ENCODE measurements around the gene USP6.
"Not testable (repeated sequence)": the region's sequence is repeated elsewhere in the genome, so short reads cannot be mapped to it uniquely, and the experiment has no call there.

Gene USP6

DNA sequence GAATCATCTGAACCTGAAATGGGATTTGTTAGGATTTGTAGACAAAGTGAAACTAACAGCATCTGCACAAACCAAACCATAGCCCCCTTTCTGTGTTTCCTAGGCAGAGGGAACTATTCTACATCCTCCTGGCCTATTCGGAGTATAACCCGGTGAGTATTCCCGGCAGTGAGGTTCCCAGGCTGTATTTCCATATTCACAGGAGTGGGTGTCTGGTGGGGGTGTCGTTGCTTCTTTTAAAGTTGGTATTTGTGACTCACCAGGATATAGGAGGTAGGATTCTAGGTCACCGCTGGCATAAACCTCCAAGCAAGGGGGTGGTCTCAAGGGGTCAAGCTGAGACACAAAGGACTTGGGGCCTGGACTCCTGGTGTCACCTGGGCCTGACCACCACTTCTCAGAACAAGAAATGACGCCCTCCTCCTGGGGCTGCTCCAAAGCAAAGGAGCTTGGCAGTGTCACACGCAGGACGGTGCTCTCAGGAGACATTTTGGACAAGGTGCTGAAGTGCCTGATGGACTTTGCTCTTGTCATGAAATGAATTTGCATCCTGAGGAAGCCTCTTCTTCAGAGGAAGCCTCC, 19.4 kb downstream of the USP6 start:
- H3K27ac ChIP-seq (ENCODE audit: insufficient read depth in 1 of 2, low read depth in 1 of 2, low read length in 2 of 2, poor library complexity in 1 of 2, severe bottlenecking in 2 of 2); H3K4me3 ChIP-seq (ENCODE audit: control insufficient read depth in 1 of 7, extremely low read depth in 1 of 7, insufficient read depth in 4 of 7, low read depth in 2 of 7, low read length in 6 of 7); H3K27me3 ChIP-seq (replicated peaks in 2 of 5; ENCODE audit: control insufficient read depth in 4 of 5, insufficient read depth in 5 of 5, low read length in 4 of 5); H3K36me3 ChIP-seq (ENCODE audit: control insufficient read depth in 4 of 4, insufficient read depth in 4 of 4, low read length in 3 of 4); DNase-seq; POLR2A ChIA-PET; H3K9me3 ChIP-seq (ENCODE audit: control extremely low read depth in 1 of 5, control insufficient read depth in 4 of 5, insufficient read depth in 2 of 5, low read depth in 1 of 5, low read length in 4 of 5); H3K4me1 ChIP-seq (ENCODE audit: control extremely low read depth in 1 of 4, control insufficient read depth in 4 of 4, insufficient read depth in 4 of 4, low read length in 3 of 4); CTCF ChIA-PET: not testable (repeated sequence)
- WGBS (ENCODE audit: insufficient coverage), result 96% methylated on average over 6 of the region's 8 CpGs

DNA sequence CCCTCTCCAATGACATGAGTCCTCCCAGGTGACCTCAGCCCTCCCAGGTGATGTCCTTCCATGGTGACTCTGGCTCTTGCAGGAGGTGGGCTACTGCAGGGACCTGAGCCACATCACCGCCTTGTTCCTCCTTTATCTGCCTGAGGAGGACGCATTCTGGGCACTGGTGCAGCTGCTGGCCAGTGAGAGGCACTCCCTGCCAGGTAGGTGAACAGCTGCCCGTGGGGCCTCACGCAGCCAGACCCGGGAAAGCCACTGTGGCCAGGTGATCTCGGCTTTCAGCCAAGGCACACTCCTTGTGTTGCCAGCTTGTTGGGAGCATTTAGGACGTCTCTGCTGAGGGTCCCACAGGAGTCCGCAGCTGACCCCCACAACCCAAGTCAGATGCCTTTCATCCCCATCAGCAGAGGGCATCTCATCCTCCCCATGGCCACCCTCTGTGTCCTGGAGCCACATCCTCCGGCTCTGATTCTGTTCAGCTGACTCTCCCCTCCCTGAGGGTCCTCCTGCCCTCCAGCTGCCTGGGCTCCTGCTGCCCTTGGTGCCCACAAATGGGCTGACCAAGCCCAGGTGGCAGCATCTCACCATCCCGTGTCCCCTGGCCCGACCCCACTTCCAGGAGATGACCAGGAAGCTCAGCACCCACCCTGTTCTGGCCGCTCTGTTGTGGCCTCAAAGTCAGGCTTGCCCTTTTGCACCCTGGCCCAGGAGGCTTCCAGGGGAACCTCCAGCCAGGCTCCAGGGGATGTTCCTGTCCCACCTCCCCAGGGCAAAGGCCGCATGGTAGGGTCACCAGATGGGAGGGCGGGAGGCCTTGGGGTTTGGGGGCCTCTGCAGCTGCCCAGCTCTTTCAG, 20.1 kb downstream of the USP6 start:
- H3K4me1 ChIP-seq (ENCODE audit: control extremely low read depth in 1 of 4, control insufficient read depth in 4 of 4, insufficient read depth in 4 of 4, low read length in 3 of 4), result no peaks in the 10 kb centered on the region
- H3K9me3 ChIP-seq (ENCODE audit: control extremely low read depth in 1 of 5, control insufficient read depth in 4 of 5, insufficient read depth in 2 of 5, low read depth in 1 of 5, low read length in 4 of 5), result no peaks in the 10 kb centered on the region
- H3K27ac ChIP-seq (ENCODE audit: insufficient read depth in 1 of 2, low read depth in 1 of 2, low read length in 2 of 2, poor library complexity in 1 of 2, severe bottlenecking in 2 of 2), result no peak overlapping the region
- H3K27me3 ChIP-seq (replicated peaks in 2 of 5; ENCODE audit: control insufficient read depth in 4 of 5, insufficient read depth in 5 of 5, low read length in 4 of 5), result peaks cover 0 to 1% (median 0%) of the 10 kb centered on the region in 5 experiments
- WGBS (ENCODE audit: insufficient coverage), result 84% methylated on average over 13 of the region's 14 CpGs
- no peaks in the 10 kb centered on the region for H3K36me3 ChIP-seq (ENCODE audit: control insufficient read depth in 4 of 4, insufficient read depth in 4 of 4, low read length in 3 of 4)
- CTCF ChIA-PET, result no interaction called here
- DNase-seq, result no peak
- POLR2A ChIA-PET, result no interaction called here
- H3K4me3 ChIP-seq (ENCODE audit: control insufficient read depth in 1 of 7, extremely low read depth in 1 of 7, insufficient read depth in 4 of 7, low read depth in 2 of 7, low read length in 6 of 7), result no peak overlapping the region

DNA sequence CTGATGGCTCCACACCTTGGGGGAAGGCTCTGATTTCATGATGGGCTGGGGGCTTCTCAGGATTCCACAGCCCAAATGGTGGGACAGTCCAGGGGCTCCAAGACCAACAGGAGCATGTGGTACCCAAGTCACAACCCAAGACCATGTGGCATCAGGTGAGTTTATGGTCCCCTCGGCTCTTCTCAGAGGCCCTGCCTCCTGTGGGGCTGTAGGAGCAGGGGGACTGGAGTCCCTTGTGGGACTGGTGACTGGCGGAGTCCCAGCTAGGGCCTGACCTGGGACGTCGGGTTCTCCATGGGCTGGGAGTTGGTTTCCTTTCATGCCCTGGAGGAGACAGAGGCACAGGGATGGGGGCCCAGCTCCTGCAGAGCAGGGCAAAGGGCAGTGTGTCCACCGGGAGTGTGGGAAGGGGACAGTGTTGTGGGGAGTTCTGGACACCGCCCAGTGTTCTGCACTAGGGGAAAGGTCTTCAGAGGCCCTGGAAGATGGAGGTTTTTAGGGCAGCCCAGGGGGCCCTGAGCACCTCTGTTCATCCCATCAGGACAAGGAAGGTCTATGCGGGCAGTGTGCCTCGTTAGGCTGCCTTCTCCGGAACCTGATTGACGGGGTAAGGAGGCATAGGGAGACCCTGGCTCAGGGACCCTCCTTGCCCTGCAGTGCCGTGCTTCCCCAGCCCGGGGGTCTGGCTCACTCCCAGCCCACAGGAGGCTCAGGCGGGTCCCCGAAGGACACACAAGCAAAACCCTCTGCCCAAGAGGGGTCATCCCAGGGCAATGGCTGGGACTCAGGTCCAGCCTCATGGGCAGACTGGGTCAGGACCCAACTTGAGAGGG, 21.0 kb downstream of the USP6 start:
- H3K9me3 ChIP-seq (ENCODE audit: control extremely low read depth in 1 of 5, control insufficient read depth in 4 of 5, insufficient read depth in 2 of 5, low read depth in 1 of 5, low read length in 4 of 5); H3K4me1 ChIP-seq (ENCODE audit: control extremely low read depth in 1 of 4, control insufficient read depth in 4 of 4, insufficient read depth in 4 of 4, low read length in 3 of 4); H3K4me3 ChIP-seq (ENCODE audit: control insufficient read depth in 1 of 7, extremely low read depth in 1 of 7, insufficient read depth in 4 of 7, low read depth in 2 of 7, low read length in 6 of 7); CTCF ChIA-PET; H3K27me3 ChIP-seq (replicated peaks in 2 of 5; ENCODE audit: control insufficient read depth in 4 of 5, insufficient read depth in 5 of 5, low read length in 4 of 5); H3K36me3 ChIP-seq (ENCODE audit: control insufficient read depth in 4 of 4, insufficient read depth in 4 of 4, low read length in 3 of 4); DNase-seq; H3K27ac ChIP-seq (ENCODE audit: insufficient read depth in 1 of 2, low read depth in 1 of 2, low read length in 2 of 2, poor library complexity in 1 of 2, severe bottlenecking in 2 of 2); POLR2A ChIA-PET: not testable (repeated sequence)
- WGBS (ENCODE audit: insufficient coverage), result 94% methylated on average over 11 of the region's 14 CpGs

DNA sequence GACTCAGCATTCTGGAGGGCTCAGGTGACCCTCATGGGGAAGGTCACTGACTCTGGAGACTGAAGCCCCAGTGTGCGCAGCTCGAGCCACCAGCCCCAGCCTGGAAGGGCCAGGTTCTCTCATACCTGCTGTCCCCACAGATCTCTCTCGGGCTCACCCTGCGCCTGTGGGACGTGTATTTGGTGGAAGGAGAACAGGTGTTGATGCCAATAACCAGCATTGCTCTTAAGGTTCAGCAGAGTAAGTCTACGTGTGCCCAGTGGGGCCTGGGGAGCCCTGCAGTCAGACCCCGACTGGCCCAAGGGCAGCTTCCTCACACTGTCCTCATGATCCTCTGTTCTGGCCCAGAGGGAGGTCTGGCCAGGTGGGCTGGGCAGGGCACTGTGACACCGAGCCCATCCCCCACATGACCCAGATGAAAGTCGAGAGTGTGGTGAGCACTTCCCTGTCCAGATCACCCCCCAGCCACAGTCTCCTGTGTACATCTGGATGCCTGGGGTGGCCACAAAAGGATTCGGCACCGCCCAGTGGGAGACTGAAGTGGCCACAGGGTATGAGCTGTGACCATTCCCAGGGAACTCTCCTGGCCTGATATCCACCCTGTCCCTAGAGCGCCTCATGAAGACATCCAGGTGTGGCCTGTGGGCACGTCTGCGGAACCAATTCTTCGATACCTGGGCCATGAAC, 21.8 kb downstream of the USP6 start:
- not testable (repeated sequence) for H3K4me1 ChIP-seq (ENCODE audit: control extremely low read depth in 1 of 4, control insufficient read depth in 4 of 4, insufficient read depth in 4 of 4, low read length in 3 of 4)

DNA sequence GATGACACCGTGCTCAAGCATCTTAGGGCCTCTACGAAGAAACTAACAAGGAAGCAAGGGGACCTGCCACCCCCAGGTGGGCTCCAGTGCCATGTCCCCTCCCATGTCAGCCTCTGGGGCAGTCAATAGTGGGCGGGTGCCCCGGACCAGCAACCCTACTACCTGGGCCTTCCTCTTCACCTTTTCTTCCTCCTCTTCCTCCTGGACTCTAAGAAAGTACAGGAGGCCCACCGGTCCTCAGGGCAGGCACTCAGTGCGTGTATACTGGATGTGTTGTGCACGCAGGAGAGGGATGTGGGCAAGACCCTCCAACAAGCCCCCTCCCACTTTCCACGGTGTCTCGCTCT, 22.3 kb downstream of the USP6 start:
- H3K4me3 ChIP-seq (ENCODE audit: control insufficient read depth in 1 of 7, extremely low read depth in 1 of 7, insufficient read depth in 4 of 7, low read depth in 2 of 7, low read length in 6 of 7); H3K27me3 ChIP-seq (replicated peaks in 2 of 5; ENCODE audit: control insufficient read depth in 4 of 5, insufficient read depth in 5 of 5, low read length in 4 of 5); H3K9me3 ChIP-seq (ENCODE audit: control extremely low read depth in 1 of 5, control insufficient read depth in 4 of 5, insufficient read depth in 2 of 5, low read depth in 1 of 5, low read length in 4 of 5); H3K4me1 ChIP-seq (ENCODE audit: control extremely low read depth in 1 of 4, control insufficient read depth in 4 of 4, insufficient read depth in 4 of 4, low read length in 3 of 4); POLR2A ChIA-PET; CTCF ChIA-PET; DNase-seq; H3K36me3 ChIP-seq (ENCODE audit: control insufficient read depth in 4 of 4, insufficient read depth in 4 of 4, low read length in 3 of 4); H3K27ac ChIP-seq (ENCODE audit: insufficient read depth in 1 of 2, low read depth in 1 of 2, low read length in 2 of 2, poor library complexity in 1 of 2, severe bottlenecking in 2 of 2): not testable (repeated sequence)
- WGBS (ENCODE audit: insufficient coverage), result 99% methylated on average over 8 of the region's 9 CpGs

More for the DNA sequence above, 21.8 kb downstream of the USP6 start:
- POLR2A ChIA-PET, result interaction anchor here (0.7 kb wide), 1 partner anchor 1688 kb away, joined by 3 read pairs; no protein-coding TSS in a partner anchor
- H3K36me3 ChIP-seq (ENCODE audit: control insufficient read depth in 4 of 4, insufficient read depth in 4 of 4, low read length in 3 of 4); H3K9me3 ChIP-seq (ENCODE audit: control extremely low read depth in 1 of 5, control insufficient read depth in 4 of 5, insufficient read depth in 2 of 5, low read depth in 1 of 5, low read length in 4 of 5); H3K27me3 ChIP-seq (replicated peaks in 2 of 5; ENCODE audit: control insufficient read depth in 4 of 5, insufficient read depth in 5 of 5, low read length in 4 of 5); H3K27ac ChIP-seq (ENCODE audit: insufficient read depth in 1 of 2, low read depth in 1 of 2, low read length in 2 of 2, poor library complexity in 1 of 2, severe bottlenecking in 2 of 2); H3K4me3 ChIP-seq (ENCODE audit: control insufficient read depth in 1 of 7, extremely low read depth in 1 of 7, insufficient read depth in 4 of 7, low read depth in 2 of 7, low read length in 6 of 7); DNase-seq; CTCF ChIA-PET: not testable (repeated sequence)
- WGBS (ENCODE audit: insufficient coverage), result 99% methylated on average over 12 of the region's 15 CpGs

DNA sequence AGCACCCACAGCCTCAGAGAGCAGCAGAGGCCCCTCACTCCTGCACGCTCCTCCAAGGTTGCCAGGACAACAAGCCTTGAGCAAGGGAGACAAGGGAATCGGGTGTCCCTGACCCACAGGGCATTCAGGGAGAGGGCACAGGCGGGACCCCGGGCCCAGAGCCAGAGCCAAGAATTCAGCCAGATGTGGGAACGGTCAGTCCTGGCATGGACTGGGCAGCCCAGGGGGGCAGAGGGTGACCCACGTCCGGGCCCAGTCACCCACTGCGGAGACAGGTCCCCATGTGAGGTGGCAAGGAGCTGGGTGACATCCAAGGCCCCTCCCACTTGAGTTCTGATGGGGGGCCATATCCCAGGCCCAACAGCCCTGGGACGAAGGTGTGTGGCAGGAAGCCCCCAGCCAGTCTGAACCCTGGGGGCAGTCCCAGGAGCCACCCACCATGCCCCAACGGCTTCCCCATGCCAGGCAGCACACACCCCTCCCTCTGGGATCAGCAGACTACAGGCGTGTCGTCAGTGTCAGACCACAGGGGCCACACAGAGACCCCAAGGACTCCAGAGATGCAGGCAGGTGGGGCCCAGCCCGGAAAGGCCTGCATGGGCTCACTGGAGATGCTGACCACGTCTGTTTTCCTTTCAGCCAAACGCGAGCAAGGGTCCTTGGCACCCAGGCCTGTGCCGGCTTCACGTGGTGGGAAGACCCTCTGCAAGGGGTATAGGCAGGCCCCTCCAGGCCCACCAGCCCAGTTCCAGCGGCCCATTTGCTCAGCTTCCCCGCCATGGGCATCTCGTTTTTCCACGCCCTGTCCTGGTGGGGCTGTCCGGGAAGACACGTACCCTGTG, 23.0 kb downstream of the USP6 start:
- CTCF ChIA-PET, result no interaction called here
- H3K9me3 ChIP-seq (ENCODE audit: control extremely low read depth in 1 of 5, control insufficient read depth in 4 of 5, insufficient read depth in 2 of 5, low read depth in 1 of 5, low read length in 4 of 5), result no peaks in the 10 kb centered on the region
- no peaks in the 10 kb centered on the region for H3K4me1 ChIP-seq (ENCODE audit: control extremely low read depth in 1 of 4, control insufficient read depth in 4 of 4, insufficient read depth in 4 of 4, low read length in 3 of 4)
- DNase-seq, result no peak
- WGBS (ENCODE audit: insufficient coverage), result 99% methylated on average over 19 of the region's 24 CpGs
- H3K36me3 ChIP-seq (ENCODE audit: control insufficient read depth in 4 of 4, insufficient read depth in 4 of 4, low read length in 3 of 4), result no peaks in the 10 kb centered on the region
- peaks cover 0 to under 1% (median 0%) of the 10 kb centered on the region in 5 experiments for H3K27me3 ChIP-seq (replicated peaks in 2 of 5; ENCODE audit: control insufficient read depth in 4 of 5, insufficient read depth in 5 of 5, low read length in 4 of 5)
- POLR2A ChIA-PET, result no interaction called here
- H3K27ac ChIP-seq (ENCODE audit: insufficient read depth in 1 of 2, low read depth in 1 of 2, low read length in 2 of 2, poor library complexity in 1 of 2, severe bottlenecking in 2 of 2), result no peak overlapping the region
- H3K4me3 ChIP-seq (ENCODE audit: control insufficient read depth in 1 of 7, extremely low read depth in 1 of 7, insufficient read depth in 4 of 7, low read depth in 2 of 7, low read length in 6 of 7), result no peak overlapping the region
